ENCODE results near the gene KRT86.

KRT86 gene

DNA sequence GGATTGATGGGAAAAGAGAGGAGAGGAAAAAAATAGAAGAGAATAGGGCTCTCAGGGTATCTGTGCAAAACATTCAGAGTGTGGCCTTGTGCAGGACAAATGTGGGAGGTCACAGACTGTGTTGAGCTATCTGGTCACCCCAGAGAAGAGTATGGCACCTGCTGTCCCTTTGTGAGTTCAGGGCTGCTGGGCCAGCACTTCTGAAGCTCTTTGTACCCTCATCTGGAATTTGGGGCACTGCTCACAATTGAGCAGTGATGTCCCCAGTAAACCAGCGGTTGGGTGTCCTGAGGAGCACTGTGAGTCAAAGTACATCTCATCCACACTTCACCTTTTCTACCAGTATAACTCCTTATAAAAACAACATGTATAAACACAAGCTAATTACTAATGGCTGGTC, 19.5 kb downstream of the KRT86 start:
- no peak for DNase-seq (ENCODE audit: extremely low spot score)
- TF ChIP-seq LEF1 (IDR thresholded peaks at IDR 0.05; ENCODE audit: borderline replicate concordance), result no peak
- TF ChIP-seq HDGF (IDR thresholded peaks at IDR 0.05; ENCODE audit: borderline replicate concordance), result no peak
- TF ChIP-seq FOXA1 (IDR thresholded peaks at IDR 0.05), result no peak
- TF ChIP-seq ARNT (IDR thresholded peaks at IDR 0.05), result no peak
- no peak for TF ChIP-seq SUZ12 (IDR thresholded peaks at IDR 0.05)
- TF ChIP-seq ELF4 (IDR thresholded peaks at IDR 0.05), result no peak
- TF ChIP-seq ZNF384 (IDR thresholded peaks at IDR 0.05), result no peak
- TF ChIP-seq BHLHE40 (IDR thresholded peaks at IDR 0.05; ENCODE audit: borderline replicate concordance), result no peak
- TF ChIP-seq SP1 (IDR thresholded peaks at IDR 0.05), result no peak
- no peak for TF ChIP-seq NFRKB (IDR thresholded peaks at IDR 0.05)
- TF ChIP-seq FOXM1 (IDR thresholded peaks at IDR 0.05; ENCODE audit: borderline replicate concordance), result no peak
- ChIA-PET CTCF (interaction anchor here (0.6 to 2.4 kb wide), 5 partner anchors 15 to 139 kb away, joined by 3 to 14 read pairs (median 3); no protein-coding TSS in a partner anchor), POLR2A (no interaction called here)

DNA sequence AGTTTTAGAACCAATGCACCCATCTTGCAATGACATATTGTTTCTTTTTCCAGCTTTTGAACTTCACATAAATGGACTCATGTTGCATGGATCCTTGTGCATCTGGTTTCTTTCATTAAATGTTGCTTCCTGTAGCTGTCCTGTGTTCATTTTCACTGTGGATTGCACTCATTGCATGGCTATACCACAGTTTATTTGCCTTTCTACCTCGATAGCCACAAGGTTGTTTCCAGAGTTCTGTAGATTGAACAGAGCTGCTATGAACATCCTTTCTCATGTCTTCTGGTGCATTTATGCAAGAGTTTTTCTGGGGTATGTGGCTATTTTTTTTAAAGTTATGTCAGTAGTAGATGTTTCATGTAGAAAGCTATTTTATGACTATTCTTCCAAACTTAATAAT, 20.4 kb downstream of the KRT86 start:
- no peak for DNase-seq (ENCODE audit: extremely low spot score)
- POLR2A ChIA-PET, result no interaction called here
- CTCF ChIA-PET, result interaction anchor here (1.2 to 2.4 kb wide), 3 partner anchors 16 to 138 kb away, joined by 3 to 14 read pairs (median 4); no protein-coding TSS in a partner anchor
- TF ChIP-seq BHLHE40 (IDR thresholded peaks at IDR 0.05; ENCODE audit: borderline replicate concordance) (no peak), NFRKB (IDR thresholded peaks at IDR 0.05) (no peak), FOXM1 (IDR thresholded peaks at IDR 0.05; ENCODE audit: borderline replicate concordance) (no peak), CTBP1 (IDR thresholded peaks at IDR 0.05; ENCODE audit: borderline replicate concordance) (no peak), SUZ12 (IDR thresholded peaks at IDR 0.05) (no peak), L3MBTL2 (conservative IDR thresholded peaks at IDR 0.05) (no peak), TARDBP (IDR thresholded peaks at IDR 0.05) (no peak), HDGF (IDR thresholded peaks at IDR 0.05; ENCODE audit: borderline replicate concordance) (no peak), SP1 (IDR thresholded peaks at IDR 0.05) (no peak), FOXA1 (IDR thresholded peaks at IDR 0.05) (no peak), FOXK2 (IDR thresholded peaks at IDR 0.05) (no peak), ARNT (IDR thresholded peaks at IDR 0.05) (no peak)
- TF ChIP-seq, protein P1, sequence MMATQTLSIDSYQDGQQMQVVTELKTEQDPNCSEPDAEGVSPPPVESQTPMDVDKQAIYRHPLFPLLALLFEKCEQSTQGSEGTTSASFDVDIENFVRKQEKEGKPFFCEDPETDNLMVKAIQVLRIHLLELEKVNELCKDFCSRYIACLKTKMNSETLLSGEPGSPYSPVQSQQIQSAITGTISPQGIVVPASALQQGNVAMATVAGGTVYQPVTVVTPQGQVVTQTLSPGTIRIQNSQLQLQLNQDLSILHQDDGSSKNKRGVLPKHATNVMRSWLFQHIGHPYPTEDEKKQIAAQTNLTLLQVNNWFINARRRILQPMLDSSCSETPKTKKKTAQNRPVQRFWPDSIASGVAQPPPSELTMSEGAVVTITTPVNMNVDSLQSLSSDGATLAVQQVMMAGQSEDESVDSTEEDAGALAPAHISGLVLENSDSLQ (IDR thresholded peaks at IDR 0.05), result no peak

DNA sequence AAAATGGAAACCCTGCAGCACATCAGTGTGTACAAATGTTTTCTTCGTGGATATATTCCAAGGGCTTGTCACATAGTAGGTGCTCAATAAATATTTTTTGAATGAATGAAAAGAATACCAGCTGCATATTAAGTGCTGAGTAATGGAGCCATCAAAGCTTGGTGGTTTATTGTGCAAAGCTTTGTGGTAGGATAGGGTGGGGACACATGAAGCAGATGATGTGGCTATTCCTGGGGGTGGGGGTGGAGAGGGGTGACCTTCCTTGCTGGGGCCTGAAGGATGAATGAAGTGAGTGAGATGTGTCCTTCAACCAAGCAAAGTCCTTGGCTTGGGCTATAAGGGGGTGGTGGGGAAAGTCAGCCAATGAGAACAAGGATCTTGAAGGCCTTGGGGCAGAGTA, 21.2 kb downstream of the KRT86 start:
- POLR2A ChIA-PET, result no interaction called here
- CTCF ChIA-PET, result interaction anchor here (2.4 kb wide), 1 partner anchor 17 kb away, joined by 14 read pairs; no protein-coding TSS in a partner anchor
- TF ChIP-seq NFRKB (IDR thresholded peaks at IDR 0.05) (no peak), BHLHE40 (IDR thresholded peaks at IDR 0.05; ENCODE audit: borderline replicate concordance) (no peak), FOXM1 (IDR thresholded peaks at IDR 0.05; ENCODE audit: borderline replicate concordance) (no peak), ARNT (IDR thresholded peaks at IDR 0.05) (no peak), SUZ12 (IDR thresholded peaks at IDR 0.05) (no peak), L3MBTL2 (conservative IDR thresholded peaks at IDR 0.05) (no peak), CTBP1 (IDR thresholded peaks at IDR 0.05; ENCODE audit: borderline replicate concordance) (no peak), FOXK2 (IDR thresholded peaks at IDR 0.05) (no peak), FOXA1 (IDR thresholded peaks at IDR 0.05) (no peak), TARDBP (IDR thresholded peaks at IDR 0.05) (no peak), ELF4 (IDR thresholded peaks at IDR 0.05) (no peak), LEF1 (IDR thresholded peaks at IDR 0.05; ENCODE audit: borderline replicate concordance) (no peak), HDGF (IDR thresholded peaks at IDR 0.05; ENCODE audit: borderline replicate concordance) (no peak), SP1 (IDR thresholded peaks at IDR 0.05) (no peak), ZNF384 (IDR thresholded peaks at IDR 0.05) (no peak)
- TF ChIP-seq, protein P1 (IDR thresholded peaks at IDR 0.05), result no peak
- no peak for DNase-seq (ENCODE audit: extremely low spot score)

DNA sequence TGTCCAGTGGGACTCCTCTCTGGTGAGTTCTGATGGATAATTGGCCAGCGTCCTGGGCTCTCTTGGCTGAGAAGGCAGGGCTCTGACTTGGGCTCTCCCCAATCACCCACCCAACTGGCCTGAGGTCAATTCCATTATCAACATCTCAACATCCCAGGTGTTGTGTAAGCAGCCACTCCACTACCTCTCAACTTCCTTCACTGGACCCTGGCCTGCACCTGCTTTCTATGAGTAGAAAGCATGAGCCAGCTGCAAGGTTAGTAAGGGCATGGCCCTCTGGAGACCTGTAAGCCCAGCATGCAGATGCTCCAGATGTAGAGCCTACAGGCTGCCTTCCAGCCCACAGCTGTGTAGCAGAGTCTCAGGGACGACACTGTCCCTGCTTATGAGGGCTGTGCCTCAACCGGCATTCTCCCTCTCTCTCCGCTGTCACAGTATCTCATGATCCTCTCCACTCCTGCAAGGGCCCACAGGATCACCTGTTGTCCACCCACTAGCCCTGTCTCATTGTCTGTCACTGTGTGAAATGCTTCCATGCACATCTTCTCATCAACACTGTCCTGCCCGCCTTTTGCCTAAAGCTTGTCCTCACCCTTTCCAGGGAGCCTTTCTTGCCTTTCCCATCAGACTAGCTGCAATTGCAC, 22.2 kb downstream of the KRT86 start:
- TF ChIP-seq ELF4 (IDR thresholded peaks at IDR 0.05), result no peak
- TF ChIP-seq FOXM1 (IDR thresholded peaks at IDR 0.05; ENCODE audit: borderline replicate concordance), result no peak
- no peak for TF ChIP-seq FOXK2 (IDR thresholded peaks at IDR 0.05)
- TF ChIP-seq, protein P1 (IDR thresholded peaks at IDR 0.05), result no peak
- TF ChIP-seq HDGF (IDR thresholded peaks at IDR 0.05; ENCODE audit: borderline replicate concordance), result no peak
- no peak for TF ChIP-seq FOXA1 (IDR thresholded peaks at IDR 0.05)
- no peak for TF ChIP-seq BHLHE40 (IDR thresholded peaks at IDR 0.05; ENCODE audit: borderline replicate concordance)
- no peak for TF ChIP-seq SUZ12 (IDR thresholded peaks at IDR 0.05)
- TF ChIP-seq ARNT (IDR thresholded peaks at IDR 0.05), result no peak
- POLR2A ChIA-PET, result no interaction called here
- DNase-seq (ENCODE audit: extremely low spot score), result no peak
- CTCF ChIA-PET, result no interaction called here

DNA sequence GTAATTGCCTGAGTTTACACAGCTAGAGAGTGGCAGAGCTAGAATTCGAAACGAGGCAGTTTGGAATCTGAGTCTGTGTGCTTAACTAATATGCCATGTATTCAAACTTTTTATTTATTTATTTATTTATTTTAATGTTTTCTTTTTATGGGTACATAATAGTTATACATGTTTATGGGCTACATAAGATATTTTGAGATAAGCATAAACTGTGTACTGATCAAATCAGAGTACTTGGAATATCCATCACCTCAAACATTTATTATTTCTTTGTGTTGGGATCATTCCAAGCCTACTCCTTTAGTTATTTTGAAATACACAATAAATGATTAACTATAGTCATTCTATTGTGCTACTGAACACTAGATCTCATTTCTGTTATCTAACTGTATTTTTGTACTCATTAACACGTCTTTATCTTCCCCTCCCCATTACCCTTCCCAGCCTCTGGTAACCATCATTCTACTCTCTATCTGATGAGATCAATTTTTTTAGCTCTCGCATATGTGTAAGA, 24.3 kb downstream of the KRT86 start:
- CTCF ChIA-PET, result no interaction called here
- POLR2A ChIA-PET, result no interaction called here

More for the DNA sequence above, 24.3 kb downstream of the KRT86 start:
- TF ChIP-seq SP1 (IDR thresholded peaks at IDR 0.05) (no peak), NFRKB (IDR thresholded peaks at IDR 0.05) (no peak), HDGF (IDR thresholded peaks at IDR 0.05; ENCODE audit: borderline replicate concordance) (no peak), FOXA1 (IDR thresholded peaks at IDR 0.05) (no peak), LEF1 (IDR thresholded peaks at IDR 0.05; ENCODE audit: borderline replicate concordance) (no peak)
- DNase-seq (ENCODE audit: extremely low spot score), result no peak
